SHP77 treated with DMSO at 0.1 percent for 48 hours (cell line): ENCODE measurements around the gene AQP6.

Source experiments
- DNase-seq: peaks from one replicate; lab custom pipeline; 2025; lab: John Stamatoyannopoulos, UW

The AQP6 gene

GRCh38 chr12:49998453-49998852, 25.7 kb downstream of the AQP6 start:
- no peak for DNase-seq

DNA sequence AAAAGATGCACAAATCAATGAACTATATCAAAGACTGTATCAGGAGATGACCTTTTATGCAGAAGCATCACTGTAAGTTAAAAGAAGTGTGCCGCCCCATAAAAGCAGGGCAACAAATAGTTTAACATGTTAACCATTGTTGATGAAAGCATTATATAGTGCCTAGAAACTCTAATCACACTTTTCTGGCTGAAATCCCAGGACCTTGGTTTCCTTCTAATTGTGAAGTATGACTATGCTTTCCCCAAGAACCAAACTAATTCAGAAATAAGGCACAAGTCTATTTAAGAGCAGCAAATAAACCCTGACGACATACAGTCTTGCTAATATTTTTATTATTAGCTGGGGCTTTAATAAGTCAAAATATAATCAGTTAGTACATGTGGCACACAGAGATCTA, 30.8 kb downstream of the AQP6 start:
- no peak for DNase-seq

DNA sequence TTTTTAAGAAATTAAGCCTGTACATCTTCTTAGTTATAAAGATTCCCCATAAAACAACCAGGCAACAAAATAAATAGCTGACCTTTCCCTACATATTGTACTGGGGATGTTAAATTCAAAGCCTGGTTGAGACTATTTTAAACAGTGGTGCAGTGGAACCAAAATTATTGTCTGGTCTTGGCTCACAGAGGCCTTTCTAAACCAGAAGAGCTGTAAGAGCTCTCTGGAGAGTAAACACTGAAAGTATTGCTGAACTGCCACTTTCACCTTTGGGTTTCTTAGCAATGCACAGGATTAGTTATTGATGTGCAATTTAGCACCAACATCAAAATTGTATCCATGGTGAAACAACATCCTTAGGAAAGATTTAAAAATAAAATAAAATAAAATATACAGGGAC, 31.9 kb downstream of the AQP6 start:
- no peak for DNase-seq

DNA sequence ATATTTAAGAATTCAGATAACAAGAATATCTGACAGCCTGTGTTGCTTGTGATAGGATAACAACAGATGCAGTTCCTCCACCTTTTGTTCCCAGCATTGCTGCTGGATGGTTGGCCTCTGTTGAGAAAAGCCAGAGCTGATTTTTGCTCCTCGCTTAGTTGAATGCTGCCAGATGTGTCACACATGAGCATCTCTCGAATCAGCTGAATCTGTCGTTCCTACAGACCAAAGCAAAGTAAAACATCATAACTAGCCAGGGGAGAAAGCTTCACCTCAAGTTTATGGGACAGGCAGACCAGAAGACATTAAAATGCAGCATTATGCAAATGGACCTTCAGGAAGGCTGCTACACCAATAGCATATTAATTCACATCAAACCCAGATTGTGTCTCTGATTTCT, 32.4 kb downstream of the AQP6 start:
- no peak for DNase-seq

- DNase-seq, result no peak
These were observed 33.5 kb downstream of the AQP6 start for GRCh38 chr12:50006280-50006679.

GRCh38 chr12:50006754-50007442, 34.2 kb downstream of the AQP6 start:
- DNase-seq, result no peak

DNA sequence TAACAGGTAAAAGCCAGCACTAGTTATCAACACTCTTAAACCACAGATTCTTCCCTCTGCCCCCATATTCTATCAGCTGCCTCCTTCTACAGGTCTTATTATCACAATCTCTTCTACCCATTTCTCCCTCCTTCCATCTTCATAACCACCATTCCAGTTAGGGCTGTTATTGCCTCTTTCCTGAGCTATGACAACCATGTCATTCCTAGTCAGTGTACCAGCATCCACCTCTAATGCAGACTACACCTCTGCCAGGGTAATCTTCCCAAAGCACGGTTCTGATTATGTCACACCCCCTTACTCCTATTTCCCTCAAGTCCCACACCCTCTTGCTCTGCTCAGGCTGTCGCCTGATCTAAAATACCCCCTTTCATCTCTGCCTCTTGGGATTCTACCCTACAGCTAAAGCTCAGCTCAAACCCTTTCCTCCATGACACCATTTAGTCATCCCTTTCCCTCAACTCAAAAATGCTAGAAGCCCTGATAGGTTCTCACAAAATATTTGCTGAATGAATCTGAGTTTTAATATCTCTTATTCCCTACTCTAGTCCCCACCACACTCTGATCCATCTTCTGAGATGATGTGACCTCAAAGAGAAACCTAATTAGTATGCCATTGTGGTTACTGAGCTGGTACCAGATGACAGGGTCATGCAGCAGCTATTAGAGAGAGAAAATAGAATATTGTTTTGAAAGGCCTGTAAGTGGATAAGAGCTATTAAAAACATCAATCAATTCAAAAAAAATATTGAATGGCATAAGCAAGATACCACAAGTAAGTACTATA, 40.8 kb downstream of the AQP6 start:
- DNase-seq, result no peak

DNA sequence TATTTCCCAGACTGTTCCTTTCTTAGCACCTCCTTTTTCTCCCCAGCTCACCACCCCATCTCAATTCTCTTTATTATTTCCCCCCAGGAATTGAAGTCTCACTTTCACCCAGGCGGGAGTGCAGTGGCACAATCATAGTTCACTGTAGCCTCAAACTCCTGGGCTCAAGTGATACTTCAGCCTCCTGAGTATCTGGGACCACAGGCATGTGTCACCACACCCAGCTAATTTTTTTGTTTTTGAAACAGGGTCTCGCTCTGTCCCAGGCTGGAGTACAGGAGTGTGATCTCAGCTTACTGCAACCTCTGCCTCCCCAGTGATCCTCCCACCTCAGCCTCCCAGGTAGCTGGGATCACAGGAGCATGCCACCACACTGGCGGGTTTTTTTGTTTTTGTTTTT, 41.6 kb downstream of the AQP6 start:
- no peak for DNase-seq

DNA sequence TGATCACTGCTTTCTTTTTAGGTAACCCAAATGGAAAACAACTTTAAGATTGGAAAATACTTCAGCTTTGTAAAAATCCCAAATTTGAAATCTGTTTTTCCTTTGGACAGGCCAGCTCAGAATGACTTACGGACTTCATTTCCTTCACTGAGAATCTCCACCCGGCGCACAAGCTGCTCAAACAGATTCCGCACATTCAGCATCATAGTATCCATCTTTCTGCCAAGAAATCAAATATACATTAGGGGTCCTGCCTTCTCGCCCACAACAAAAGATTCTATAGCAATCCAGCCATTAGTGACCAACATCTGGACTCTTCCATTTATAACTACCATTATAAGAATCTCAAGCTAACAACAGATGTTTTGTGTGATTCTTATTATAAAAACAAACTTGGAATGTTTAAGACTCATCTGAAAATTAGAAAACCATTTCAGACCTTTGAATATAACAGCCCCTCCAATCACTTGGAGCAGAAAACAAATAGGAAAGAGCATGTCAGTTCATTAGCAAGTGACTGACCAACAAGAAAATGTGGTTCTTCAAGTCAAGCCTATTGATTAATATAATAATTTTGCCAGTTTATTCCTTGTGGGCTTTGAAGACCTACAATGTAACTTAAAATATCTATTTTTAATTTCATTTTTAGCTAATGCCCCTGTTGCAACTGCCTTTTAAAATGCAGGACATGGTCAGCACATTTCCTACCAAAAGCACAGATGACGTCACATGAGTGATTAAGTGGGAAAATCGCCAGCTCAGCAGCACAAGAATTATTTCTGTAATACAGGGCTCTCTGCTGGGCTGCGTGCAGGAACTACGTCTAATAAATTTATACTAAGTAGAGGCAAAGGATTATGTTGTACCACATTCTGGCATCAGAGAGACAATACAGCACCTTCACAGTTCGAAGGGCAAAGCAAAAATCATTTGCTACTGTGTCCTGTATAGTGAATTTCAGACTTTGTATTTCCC, 44.0 kb downstream of the AQP6 start:
- no peak for DNase-seq

GRCh38 chr12:50017641-50018040, 44.9 kb downstream of the AQP6 start:
- no peak for DNase-seq

DNA sequence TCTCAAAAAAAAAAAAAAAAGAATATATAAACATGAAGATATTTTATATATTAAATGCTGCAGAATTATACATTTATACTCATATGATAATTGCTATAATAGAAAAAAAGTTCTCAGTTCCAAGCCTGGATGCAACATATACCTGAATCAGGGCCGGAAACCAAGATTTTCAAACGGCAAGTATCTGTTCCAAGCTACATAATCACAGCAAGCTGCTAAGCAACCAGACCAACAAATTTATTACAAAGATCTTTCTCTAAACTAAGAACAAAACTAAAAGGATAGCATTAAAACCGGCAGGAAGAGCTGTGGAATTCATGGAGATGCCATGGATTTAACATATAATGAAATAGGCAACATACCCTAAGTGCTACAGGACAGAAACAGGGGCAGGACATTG, 45.4 kb downstream of the AQP6 start:
- DNase-seq, result no peak

- DNase-seq, result no peak
These were observed 46.2 kb downstream of the AQP6 start for GRCh38 chr12:50018968-50019367.

DNA sequence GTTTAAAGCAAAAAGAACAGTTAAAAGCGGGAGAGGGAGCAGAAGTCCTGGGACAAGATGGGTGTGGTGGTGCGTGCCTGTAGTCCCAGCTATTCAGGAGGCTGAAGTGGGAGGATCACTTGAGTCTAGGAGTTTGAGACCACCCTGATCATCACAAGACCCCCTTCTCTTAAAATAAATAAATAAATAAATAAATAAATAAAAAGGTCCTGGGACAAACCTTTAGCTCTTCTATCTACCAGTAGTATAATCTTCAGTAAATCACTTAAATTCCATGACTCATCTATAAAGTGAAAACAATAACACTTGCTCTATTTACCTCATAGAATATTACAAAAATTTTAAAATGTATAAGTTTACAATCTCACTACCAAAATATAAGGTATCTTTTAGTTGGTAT, 46.8 kb downstream of the AQP6 start:
- DNase-seq, result no peak

DNA sequence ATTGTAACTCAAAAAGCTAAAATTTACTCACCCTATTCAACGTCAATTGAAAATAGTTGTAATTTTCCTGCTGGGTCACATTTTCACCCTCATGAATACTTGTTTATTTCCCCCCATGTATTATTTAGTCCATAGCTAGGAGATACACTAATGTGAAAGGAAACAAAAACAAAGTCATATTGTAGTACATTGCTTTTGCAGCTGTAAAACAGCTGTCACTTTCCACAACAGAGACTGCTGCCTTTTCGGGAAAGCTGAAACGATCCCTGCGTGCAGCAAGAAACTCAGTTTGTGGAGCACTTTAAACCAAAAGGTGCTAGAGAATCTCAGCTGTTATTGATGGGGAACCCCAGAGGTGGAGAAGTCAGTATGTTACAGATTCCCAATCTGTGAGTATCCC, 48.3 kb downstream of the AQP6 start:
- DNase-seq, result no peak

DNA sequence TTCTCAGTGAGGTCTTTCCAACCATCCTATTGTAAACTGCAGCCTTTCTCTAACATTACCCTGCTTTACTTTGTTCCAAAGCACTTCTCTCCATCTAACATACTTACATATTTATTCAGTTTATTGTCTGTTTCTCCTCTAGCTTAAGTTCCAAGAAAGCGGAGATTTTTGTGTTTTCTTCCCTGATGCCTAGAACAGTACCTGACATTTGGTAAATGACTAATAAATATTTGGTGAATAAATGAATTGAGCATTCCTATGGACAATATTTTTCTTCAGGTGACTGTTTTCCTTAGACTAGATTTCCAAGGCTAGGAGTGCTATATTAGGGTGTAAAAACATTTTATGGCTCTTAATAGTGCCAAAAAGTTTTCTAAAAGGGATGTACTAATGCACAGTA, 50.2 kb downstream of the AQP6 start:
- no peak for DNase-seq

DNA sequence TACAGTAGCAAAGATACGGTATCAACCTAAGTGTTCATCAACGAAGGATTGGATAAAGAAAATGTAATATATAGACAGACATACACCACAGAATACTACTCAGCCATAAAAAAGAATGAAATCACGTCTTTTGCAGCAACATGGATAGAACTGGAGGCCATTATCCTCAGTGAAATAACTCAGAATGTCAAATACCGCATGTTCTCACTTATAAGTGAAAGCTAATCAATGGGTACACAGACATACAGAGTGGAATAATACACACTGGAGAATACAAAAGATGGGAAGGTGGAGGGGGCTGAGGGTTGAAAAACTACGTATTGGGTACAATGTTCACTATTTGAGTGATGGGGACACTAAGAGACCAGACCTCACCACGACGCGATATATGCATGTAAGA, 51.5 kb downstream of the AQP6 start:
- no peak for DNase-seq

DNA sequence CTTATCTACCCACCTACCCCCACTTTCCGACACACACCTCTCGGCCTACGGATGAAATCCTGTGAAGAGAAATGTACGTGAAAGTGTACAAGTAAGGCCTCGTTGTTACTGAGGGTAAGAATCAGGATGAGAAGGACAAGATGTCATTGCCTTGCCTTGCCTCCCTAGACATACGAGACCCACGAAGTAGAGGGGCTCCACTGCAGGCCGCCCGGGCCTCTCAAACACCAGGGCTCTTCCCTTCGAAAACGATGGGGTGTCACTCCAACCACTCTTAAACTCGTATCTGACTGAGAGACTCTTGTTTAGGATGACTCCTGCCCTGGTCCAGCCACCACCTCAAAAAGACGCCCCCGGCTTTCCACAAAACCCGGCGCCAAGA, 52.0 kb downstream of the AQP6 start:
- DNase-seq, result no peak

GRCh38 chr12:50025187-50026059, 52.7 kb downstream of the AQP6 start, which contains the start of gene RACGAP1:
Gene RACGAP1, minus strand, starts transcription at chr12:50025494. Its CDS starts 8,779 bp downstream, at chr12:50016715.
- peak; percentile 97 for DNase-seq

- no peak for DNase-seq
These were observed 53.9 kb downstream of the AQP6 start for GRCh38 chr12:50026691-50027090.
